ENCODE data around the gene VSIG10L.

Gene VSIG10L

GRCh38 chr19:51341976-51342580 is at the start of gene VSIG10L:
Gene VSIG10L (minus strand): TSS chr19:51342139. CDS start chr19:51342124, 15 bp downstream.
- no peak for DNase-seq

DNA sequence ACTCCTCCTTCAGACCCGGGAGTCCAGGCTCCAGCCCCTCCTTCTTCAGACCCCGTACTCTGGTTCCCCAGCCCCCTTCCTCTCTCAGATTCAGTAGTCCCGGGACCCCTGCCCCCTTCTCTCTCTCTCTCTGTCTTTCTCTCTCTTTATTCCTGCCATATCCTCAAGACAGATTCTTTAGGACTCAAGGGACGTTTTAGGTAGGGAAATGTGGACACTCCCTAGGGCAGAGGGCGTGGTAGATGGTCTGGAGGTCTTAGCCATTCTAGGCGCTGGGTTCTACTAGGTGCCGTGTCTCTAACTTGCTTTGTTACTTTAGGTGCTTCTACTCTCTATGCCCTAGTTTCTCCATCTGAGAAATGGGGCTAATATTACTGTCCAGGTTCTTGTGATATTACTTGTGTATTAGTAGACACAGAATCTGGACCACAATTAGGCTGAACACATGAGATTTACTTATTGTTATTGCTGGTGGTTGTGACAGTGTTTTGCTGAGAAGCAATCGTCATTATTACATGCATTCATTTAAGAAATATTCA is 49.2 kb upstream of the VSIG10L start:
- no peak for DNase-seq

GRCh38 chr19:51389143-51389542 is 47.2 kb upstream of the VSIG10L start:
- no peak for DNase-seq

DNA sequence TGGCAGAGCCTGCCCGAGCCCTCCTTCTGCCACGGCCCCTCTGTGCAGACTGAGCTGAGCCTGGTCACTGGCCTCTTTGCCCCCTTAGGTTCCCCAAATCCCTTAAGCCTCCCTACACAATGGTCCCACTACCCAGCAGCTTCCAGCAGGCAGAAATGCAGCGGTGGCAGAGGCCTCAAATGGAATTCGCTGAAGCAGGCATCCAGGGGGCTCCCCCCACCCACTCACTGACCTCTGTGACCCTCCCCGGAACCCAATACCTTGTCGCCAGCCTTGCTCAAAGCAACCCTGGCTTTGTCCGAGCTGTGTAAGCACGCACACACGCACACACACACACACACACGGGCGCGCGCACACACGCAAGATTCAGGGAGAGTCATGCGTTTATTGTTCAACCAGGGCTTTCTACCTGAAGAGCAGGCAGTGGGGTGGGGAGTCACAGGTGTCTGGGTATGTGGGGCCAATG is 46.0 kb upstream of the VSIG10L start, which contains the start of gene LIM2:
TSS of gene LIM2 (minus strand) at position 51 of the 466 bp plus-strand sequence. CDS start 531 bp downstream, outside the sequence.
- no peak for DNase-seq

- DNase-seq: no peak
Observed at GRCh38 chr19:51386882-51387520, 45.1 kb upstream of the VSIG10L start.

- no peak for DNase-seq
Observed at GRCh38 chr19:51382004-51382403, 40.1 kb upstream of the VSIG10L start.

- no peak for DNase-seq
Observed at GRCh38 chr19:51380379-51380778, 38.4 kb upstream of the VSIG10L start.

DNA sequence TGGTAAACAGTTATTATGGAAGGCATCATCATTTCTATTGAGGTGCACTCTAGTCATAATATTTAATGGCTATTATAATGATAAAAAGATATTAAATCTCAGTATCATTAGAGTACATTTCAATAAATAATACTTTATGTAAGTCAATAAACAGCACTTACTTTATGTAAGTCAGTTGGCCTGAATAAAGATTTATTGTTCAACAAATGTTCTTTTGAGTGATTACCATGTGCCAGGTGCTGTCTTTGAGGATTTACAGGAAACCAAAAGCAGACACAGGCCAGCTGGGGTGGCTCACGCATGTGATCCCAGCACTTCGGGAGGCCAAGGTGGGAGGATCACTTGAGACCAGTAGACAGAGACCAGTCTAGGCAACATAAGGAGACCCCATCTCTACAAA is 35.5 kb upstream of the VSIG10L start:
- no peak for DNase-seq

DNA sequence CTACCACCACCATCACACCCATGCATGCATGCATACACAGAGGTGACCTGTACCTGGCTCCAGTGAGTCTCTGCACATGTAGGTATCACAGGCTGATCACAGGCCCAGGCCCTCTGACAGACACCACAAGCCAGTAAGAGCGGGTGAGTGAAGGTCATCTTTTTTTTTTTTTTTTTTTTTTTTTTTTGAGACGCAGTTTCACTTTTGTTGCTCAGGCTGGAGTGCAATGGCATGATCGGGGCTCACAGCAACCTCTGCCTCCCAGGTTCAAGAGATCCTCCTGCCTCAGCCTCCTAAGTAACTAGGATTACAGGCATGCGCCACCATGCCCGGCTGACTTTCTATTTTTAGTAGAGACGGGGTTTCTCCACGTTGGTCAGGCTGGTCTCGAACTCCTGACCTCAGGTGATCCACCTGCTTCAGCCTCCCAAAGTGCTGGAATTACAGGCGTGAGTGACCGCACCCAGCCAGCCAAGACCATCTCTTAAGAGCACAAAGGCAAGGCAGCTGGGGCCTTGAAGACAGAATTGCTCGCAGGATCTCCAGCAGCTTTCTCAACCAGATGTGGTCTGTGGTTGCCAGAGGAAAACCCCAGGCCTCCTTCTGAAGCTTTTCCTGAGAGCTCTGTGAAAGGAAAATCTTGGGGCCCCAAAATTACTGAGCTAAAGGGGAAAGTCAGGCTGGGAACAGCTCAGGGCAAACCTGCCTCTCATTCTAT is 33.7 kb upstream of the VSIG10L start:
- no peak for DNase-seq

- no peak for DNase-seq
Observed at GRCh38 chr19:51372649-51373504, 30.9 kb upstream of the VSIG10L start, which contains the start of gene NKG7. Gene NKG7 (minus strand): TSS chr19:51372654. CDS start chr19:51372535, 119 bp downstream.

- no peak for DNase-seq
Observed at GRCh38 chr19:51372021-51372648, 30.2 kb upstream of the VSIG10L start.

- no peak for DNase-seq
Observed at GRCh38 chr19:51371186-51371690, 29.3 kb upstream of the VSIG10L start.

DNA sequence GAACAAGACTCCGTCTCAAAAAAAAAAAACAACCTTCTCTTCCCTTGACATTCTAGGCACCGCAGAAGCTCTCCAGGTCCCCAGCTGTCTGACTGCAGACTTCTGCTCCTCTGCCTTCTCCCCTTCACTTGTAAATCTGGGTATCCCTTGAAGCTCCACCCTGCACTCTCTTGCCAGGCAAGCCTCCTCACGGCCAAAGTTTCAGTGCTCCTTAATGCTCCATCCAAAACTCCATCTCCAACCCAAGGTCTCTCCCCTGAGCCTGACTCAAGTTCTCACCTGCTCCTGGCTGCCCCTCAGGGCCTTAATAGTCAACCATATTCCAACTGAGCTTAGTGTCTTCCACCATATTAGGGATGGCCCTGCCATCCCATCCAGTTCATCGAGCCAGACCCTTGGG is 28.3 kb upstream of the VSIG10L start:
- no peak for DNase-seq

DNA sequence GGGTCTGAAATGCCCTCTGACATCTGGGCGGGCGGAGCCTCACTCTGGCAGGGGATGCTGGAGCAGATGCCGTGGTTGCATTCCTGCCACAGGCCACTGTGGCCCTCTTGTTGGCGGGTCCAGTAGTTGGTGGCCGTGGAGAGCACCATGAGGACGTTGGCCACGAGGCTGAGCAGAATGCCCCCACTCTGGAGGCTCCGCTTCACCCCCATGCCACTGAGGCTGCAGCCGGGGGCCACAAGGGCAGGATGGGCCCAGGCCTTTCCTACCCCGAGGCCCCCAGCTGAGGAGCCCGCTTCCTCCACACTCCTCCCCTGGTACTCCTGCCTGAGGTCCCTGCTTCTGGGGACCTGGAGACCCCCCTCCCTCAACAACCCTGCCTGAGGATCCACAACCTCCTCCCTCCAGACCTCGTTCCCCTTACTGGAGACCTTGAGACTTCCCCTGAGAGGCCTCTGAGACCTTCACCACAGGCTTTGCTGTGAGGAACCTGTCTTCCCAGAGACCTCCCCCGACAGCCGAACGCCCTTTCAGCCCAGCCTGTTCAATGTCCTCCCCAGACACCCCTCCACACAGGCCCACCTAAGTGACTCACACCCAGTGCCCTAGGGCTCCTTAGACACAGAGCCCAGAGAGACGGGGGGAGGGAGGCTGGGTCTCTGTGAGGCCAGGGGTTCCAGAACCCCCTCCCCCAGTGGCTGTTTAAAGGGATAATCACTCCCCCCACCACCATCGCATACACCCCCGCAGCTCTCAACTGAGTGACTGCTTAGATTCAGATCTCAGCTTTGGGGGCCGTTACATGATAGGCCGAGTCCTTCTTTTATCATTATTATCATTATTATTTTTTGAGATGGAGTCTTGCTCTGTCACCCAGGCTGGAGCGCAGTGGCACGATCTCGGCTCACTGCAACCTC is 26.7 kb upstream of the VSIG10L start, which contains the start of gene CLDND2:
TSS of gene CLDND2 (minus strand) at position 638 of the 917 bp plus-strand sequence. CDS start at position 212, 426 bp downstream.
- DNase-seq: no peak

- DNase-seq: peak; percentile 99
Observed at GRCh38 chr19:51367565-51368365, 25.8 kb upstream of the VSIG10L start.

DNA sequence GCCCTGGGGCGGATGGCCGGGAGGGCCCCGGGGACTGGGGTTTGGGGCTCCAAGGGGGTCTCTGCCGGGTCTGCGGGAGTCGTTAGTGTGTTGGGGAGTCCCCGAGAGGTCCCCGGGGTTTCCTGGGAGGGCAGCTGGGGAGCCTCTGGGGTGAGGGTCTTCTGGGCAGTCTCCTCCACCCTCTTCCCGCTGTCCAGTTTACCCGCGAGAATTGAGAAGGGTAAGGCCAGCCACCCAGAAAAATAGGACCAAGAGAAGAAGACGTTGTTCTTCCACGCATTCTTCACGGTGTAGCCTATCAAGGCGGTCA is 25.3 kb upstream of the VSIG10L start:
- no peak for DNase-seq

DNA sequence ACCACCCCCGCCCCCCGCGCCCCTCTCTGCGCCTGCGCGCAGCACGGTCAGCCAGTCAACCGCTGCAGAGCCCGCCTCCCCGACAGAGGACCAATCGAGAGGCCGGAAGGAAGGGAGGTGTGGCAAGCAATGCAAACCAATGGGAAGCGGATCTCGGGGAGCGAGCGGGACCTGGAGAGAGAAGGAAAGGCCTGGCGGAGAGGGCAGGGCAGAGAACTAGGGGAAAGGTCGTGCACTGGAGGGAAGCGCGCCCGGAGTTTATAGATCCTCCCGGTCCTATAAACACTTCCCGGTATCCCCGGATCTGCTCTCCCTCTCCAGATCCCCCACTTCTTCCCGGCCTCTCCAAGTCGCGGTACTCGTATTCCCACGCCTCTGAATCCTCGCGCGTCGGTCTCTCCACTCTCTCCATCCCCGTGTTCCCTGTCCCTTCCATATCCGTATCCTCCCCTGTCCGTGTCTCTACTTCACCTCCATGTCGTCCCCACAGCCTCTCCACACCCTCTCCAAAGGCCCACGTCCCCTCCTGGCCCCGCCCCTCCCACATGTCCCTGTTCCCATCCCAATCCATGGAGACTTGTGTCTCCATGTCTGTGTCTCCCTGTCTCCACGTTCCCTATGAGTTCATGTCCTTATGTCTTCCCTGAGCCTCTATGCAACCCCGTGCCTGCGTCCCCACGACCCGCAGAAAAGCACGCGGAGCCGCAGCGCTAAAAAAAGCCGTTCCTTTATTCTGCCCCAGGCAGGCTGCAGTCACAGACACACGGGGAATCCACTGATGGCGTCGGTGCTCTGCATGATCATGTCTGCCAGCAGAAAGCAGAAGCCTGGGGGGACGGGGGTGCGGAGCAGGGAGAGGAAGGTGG is 24.7 kb upstream of the VSIG10L start:
- peak; percentile 91 for DNase-seq

DNA sequence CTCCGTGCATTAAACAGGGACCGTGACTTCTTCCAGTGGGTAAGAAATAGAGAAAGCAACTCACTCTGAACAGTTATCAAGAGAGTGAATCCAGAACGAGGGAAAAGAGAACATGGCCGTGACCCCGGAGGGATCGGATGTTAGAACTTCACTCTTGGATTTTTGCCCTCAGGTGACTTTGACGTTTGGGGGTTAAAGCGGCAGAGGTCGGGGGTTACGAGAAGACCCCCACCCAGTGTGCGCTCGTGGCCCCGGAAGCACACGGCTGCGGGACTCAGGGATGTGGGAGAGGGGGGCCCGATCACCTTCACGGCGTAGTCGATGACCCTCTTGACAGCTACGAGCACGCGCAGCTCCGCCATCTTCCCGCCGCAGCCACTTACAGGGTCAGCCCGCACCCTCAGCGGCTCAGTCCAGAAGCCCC is 24.0 kb upstream of the VSIG10L start, which contains the start of gene ETFB:
TSS of gene ETFB (minus strand) at position 424 of the 424 bp plus-strand sequence. CDS start at position 362, 62 bp downstream.
- no peak for DNase-seq

All from retina (tissue), 1 donor.